Measurements from ENCODE around the gene RAD23A.

DNA sequence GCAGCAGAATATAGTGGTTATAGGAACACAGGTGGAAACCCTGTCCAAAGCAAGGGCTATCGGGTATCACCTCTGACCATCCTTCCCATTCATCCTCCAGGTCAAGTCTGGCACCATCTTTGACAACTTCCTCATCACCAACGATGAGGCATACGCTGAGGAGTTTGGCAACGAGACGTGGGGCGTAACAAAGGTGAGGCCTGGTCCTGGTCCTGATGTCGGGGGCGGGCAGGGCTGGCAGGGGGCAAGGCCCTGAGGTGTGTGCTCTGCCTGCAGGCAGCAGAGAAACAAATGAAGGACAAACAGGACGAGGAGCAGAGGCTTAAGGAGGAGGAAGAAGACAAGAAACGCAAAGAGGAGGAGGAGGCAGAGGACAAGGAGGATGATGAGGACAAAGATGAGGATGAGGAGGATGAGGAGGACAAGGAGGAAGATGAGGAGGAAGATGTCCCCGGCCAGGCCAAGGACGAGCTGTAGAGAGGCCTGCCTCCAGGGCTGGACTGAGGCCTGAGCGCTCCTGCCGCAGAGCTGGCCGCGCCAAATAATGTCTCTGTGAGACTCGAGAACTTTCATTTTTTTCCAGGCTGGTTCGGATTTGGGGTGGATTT is 2.1 kb upstream of the RAD23A start:
- TF ChIP-seq EP300 (IDR thresholded peaks at IDR 0.05) (no peak), POLR2A (IDR thresholded peaks at IDR 0.05) (no peak), POLR2AphosphoS5 (IDR thresholded peaks at IDR 0.05) (no peak)
- TF ChIP-seq, protein P1, sequence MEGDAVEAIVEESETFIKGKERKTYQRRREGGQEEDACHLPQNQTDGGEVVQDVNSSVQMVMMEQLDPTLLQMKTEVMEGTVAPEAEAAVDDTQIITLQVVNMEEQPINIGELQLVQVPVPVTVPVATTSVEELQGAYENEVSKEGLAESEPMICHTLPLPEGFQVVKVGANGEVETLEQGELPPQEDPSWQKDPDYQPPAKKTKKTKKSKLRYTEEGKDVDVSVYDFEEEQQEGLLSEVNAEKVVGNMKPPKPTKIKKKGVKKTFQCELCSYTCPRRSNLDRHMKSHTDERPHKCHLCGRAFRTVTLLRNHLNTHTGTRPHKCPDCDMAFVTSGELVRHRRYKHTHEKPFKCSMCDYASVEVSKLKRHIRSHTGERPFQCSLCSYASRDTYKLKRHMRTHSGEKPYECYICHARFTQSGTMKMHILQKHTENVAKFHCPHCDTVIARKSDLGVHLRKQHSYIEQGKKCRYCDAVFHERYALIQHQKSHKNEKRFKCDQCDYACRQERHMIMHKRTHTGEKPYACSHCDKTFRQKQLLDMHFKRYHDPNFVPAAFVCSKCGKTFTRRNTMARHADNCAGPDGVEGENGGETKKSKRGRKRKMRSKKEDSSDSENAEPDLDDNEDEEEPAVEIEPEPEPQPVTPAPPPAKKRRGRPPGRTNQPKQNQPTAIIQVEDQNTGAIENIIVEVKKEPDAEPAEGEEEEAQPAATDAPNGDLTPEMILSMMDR (IDR thresholded peaks at IDR 0.05), result no peak
